GM13976 (cell line): ENCODE data around the gene LSM2.

Experiments
- DNase-seq: peaks from one replicate; pipeline ENCODE4 v3.0.0; 2012; ENCODE audit warnings: low spot score
- in situ Hi-C: fragments of 300-500 bp; cut with MboI; formaldehyde crosslinking; loops from one replicate; pipeline ENCODE4 v1.12.0; 2022; ENCODE audit warnings: low sequenced_read_pairs, mixed read lengths, inconsistent platforms; ENCODE audit not compliant: unreplicated experiment
- TF ChIP-seq, protein P1 (sequence below): IDR thresholded peaks from 2 replicates; pipeline ENCODE4 v1.5.1; 2012; ENCODE audit warnings: borderline replicate concordance, mild to moderate bottlenecking; ENCODE audit not compliant: insufficient read depth; ENCODE audit errors: extremely low read depth, missing control alignments, control extremely low read depth

The LSM2 gene

GRCh38 chr6:31776989-31777666 is 29.6 kb downstream of the LSM2 start, which contains the start of gene VWA7:
TSS of gene VWA7 (minus strand) at chr6:31777328. CDS start at chr6:31776779, 549 bp downstream.
- in situ Hi-C loops, result no loop called here

DNA sequence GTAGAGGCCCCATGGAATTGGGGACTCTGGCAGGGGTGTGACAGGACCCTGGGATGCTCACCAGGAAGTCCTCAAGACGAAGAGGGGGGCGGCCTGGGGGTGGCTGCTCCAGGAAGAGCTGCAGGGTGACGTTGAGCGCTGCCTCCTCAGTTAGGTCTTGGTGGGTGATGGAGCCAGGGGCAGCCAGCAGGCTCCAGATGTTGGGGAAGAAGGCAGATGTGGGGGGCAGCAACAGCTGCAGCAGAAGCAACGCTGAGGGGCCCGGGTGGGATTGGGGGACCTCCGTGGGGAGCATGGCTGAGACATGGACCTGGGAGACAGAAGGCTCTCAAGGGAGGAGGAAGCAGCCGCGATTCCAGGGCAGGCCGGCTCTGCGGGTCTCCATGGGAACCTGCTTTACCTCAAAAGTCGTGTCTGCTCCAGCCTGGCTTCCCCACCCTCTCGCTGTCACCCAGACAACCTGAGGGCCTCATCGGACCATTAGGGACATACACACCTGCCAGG is 30.2 kb downstream of the LSM2 start:
- in situ Hi-C loops, result no loop called here
- TF ChIP-seq, protein P1, sequence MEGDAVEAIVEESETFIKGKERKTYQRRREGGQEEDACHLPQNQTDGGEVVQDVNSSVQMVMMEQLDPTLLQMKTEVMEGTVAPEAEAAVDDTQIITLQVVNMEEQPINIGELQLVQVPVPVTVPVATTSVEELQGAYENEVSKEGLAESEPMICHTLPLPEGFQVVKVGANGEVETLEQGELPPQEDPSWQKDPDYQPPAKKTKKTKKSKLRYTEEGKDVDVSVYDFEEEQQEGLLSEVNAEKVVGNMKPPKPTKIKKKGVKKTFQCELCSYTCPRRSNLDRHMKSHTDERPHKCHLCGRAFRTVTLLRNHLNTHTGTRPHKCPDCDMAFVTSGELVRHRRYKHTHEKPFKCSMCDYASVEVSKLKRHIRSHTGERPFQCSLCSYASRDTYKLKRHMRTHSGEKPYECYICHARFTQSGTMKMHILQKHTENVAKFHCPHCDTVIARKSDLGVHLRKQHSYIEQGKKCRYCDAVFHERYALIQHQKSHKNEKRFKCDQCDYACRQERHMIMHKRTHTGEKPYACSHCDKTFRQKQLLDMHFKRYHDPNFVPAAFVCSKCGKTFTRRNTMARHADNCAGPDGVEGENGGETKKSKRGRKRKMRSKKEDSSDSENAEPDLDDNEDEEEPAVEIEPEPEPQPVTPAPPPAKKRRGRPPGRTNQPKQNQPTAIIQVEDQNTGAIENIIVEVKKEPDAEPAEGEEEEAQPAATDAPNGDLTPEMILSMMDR, result no peak
- no peak for DNase-seq

More at GRCh38 chr6:31776989-31777666, 29.6 kb downstream of the LSM2 start, which contains the start of gene VWA7:
- peak; percentile 95 for DNase-seq
- TF ChIP-seq, protein P1, result no peak

DNA sequence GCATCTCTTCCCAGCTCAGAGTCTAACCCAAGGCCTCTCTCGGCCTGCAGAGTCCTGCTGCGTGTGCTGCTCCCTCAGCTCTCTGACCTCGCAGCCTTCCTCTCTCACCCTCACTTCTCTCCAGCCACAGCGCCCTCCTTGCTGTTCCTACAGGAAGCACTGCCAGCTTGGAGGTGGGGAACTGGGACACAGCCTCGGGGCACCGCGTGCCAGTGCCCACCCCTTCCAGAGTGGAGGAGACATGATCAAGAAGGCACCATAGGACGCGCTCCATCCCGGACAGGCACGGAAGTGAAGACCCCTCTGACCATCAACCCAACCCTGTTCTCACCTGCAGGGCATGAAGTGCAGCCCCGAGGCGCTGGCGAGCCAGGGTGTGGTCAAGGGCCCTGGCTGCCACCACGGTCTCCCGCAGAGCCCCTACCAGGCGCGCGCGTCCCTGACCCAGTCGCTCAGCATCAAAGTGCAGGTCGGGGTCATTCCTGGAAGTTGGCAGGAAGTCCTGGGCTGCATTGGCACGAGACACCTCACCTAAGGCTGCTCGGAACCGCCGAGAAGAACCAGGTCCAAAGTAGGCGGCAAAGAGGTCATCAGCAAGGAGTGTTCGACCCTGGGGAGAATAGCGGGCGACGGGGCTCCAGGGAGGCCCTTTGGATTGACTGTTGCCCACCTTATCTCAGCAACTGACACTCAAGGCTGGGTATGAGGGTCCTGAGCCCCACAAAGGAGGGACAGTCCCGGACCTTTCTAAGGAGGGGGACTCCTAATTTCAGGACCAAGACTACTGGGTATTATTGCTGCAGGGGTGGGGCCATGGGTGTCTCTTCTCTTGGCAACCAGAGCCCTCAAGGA is 30.9 kb downstream of the LSM2 start:
- DNase-seq, result no peak
- TF ChIP-seq, protein P1, result no peak
- in situ Hi-C loops, result no loop called here

- in situ Hi-C loops, result no loop called here
- TF ChIP-seq, protein P1, result no peak
- DNase-seq, result no peak
Observed at GRCh38 chr6:31775184-31775583, 31.6 kb downstream of the LSM2 start.

DNA sequence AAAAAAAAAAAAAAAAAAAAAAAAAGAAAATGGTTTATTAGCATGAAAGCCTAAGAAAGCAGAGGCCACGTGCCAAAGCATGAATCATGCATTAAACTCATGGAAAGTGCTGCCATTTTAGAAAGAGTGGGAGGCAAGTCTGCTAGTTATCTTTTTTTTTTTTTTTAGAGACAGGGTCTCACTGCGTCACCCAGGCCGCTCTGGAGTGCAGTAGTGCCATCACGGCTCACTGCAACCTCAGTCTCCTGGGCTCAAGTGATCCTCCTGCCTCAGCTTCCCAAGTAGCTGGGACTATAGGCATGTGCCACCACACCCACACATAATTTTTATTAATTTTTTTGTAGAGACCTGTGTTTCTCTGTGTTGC is 34.8 kb downstream of the LSM2 start:
- DNase-seq, result no peak
- TF ChIP-seq, protein P1, result no peak
- in situ Hi-C loops, result no loop called here

DNA sequence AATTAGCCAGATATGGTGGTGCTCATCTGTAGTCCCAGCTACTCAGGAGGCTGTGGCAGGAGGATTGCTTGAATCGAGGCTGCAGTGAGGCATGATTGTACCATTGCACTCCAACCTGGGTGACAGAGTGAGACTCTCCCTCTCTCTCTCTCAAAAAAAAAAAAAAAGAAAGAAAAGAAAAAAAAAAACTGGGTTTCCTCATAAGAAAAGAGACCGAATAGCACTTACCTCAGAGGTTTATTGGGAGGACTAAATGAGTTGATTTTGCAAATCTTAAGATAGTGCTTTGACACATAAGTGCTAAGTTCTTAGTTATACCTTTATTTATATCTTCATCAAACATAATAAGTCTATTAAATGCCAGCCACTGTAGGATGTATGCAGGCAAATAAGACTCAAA is 35.9 kb downstream of the LSM2 start:
- TF ChIP-seq, protein P1, result no peak
- DNase-seq, result no peak
- in situ Hi-C loops, result no loop called here
